Heart left ventricle (tissue), 16 donors: Measurements from ENCODE around the gene POMT1. TPM values are rescaled to one million over a fixed set of nuclear protein-coding genes. Genes with fewer than 3 reads are reported as not detected.
A peak's percentile ranks its signal among the peaks of the same experiment; 100 is the strongest.

Experiments
- ATAC-seq, 4 donors: fragments of 200-7000 bp; cut with Tn5 transposase; one replicate each; pipeline ENCODE4 v1.9.1; 2020 to 2022; ENCODE audit warnings: moderate library complexity in 4 of 4, mild to moderate bottlenecking in 3 of 4, moderate number of reproducible peaks in 1 of 4
- DNase-seq, 5 donors: peaks; one replicate each; pipeline ENCODE4 v3.0.0-alpha.2; 2020
- H3K27ac ChIP-seq, 12 donors: fragments of 200-600 bp; sonication (generic) in 4 of 12; one replicate each; pipeline versions ENCODE4 v1.5.0 to v1.8.0; 2016 to 2022; ENCODE audit warnings: mild to moderate bottlenecking in 2 of 12
- H3K27me3 ChIP-seq, 9 donors: fragments of 200-600 bp; sonication (generic) in 2 of 9; one replicate each; pipeline versions ENCODE4 v1.5.1 to v1.8.0; 2016 to 2022; ENCODE audit warnings: mild to moderate bottlenecking in 3 of 9
- H3K36me3 ChIP-seq, 9 donors: fragments of 200-600 bp; sonication (generic) in 2 of 9; one replicate each; pipeline versions ENCODE4 v1.5.0 to v1.8.0; 2018 to 2022; ENCODE audit warnings: mild to moderate bottlenecking in 2 of 9
- H3K4me1 ChIP-seq, 12 donors: fragments of 200-600 bp; sonication (generic) in 4 of 12; one replicate each; pipeline versions ENCODE4 v1.5.0 to v1.8.0; 2016 to 2022; ENCODE audit warnings: mild to moderate bottlenecking in 3 of 12
- H3K4me3 ChIP-seq, 12 donors: fragments of 200-600 bp; sonication (generic) in 4 of 12; one replicate each; pipeline versions ENCODE4 v1.5.0 to v1.8.0; 2017 to 2022; ENCODE audit warnings: mild to moderate bottlenecking in 9 of 12, moderate library complexity in 4 of 12
- H3K9me3 ChIP-seq, 12 donors: fragments of 200-600 bp; sonication (generic) in 4 of 12; one replicate each; pipeline versions ENCODE4 v1.5.0 to v1.8.0; 2016 to 2022; ENCODE audit warnings: mild to moderate bottlenecking in 1 of 12
- POLR2A ChIP-seq, 2 donors: fragments of 450-650 bp; IDR thresholded peaks; one replicate each; pipeline ENCODE4 v1.6.1; 2017; ENCODE audit warnings: antibody characterized with exemption in 2 of 2, mild to moderate bottlenecking in 2 of 2, moderate library complexity in 2 of 2
- WGBS, 4 donors: extraction: QIAGEN DNeasy Blood & Tissue Kit in 2 of 4; methylation state at CpG; one replicate each; pipeline versions ENCODE4 v1.1.5 to v1.1.7; 2013 to 2018; 5-methylcytosine and 5-hydroxymethylcytosine counted together
- intact Hi-C, 10 donors: fragments of 100-400 bp; cut with DNase I; formaldehyde crosslinking; loops; one replicate each; pipeline versions ENCODE4 v1.11.1 to v1.14.2; 2022
- polyA plus RNA-seq, 2 donors: library from polyadenylated mRNA; stranded (reverse); fragments of 200-250 nt; gene quantifications; one replicate each; pipeline ENCODE4 v1.2.3, GENCODE V29; 2013
- total RNA-seq, 9 donors: library from RNA; depleted of rRNA in 2 of 9; stranded (reverse); fragments of >200 nt in 2 of 9; fragmentation: NEBNext Ultra II Directional in 3 of 9; extraction: Animal tissue kit (Norgen Biotek cat#: 25700) in 3 of 9; gene quantifications; one replicate each; pipeline versions ENCODE4 v1.1.0 to v1.2.4, GENCODE V29; 2016 to 2023
- TF ChIP-seq, protein P1 (sequence below), 12 donors: fragments of 200-600 bp; sonication (generic) in 4 of 12; IDR thresholded peaks; one replicate each; pipeline versions ENCODE4 v1.5.0 to v1.8.0; 2018 to 2022; ENCODE audit warnings: antibody characterized with exemption in 12 of 12, mild to moderate bottlenecking in 5 of 12
- donor health status: ischemic (EF 13 %, LVEDD 7.1; RV severe dilation, severe dysfunction).
- donor health status: healthy with polysubstance abuse.
- donor health status: DM: no; HTN: yes; CAD: no.
- donor health status: DM: no; HTN: no; CAD: no.
- donor health status: ischemic (EF 25% LVEDD 6.9; RV normal size, moderate dysfunction).
- donor health status: ischemic (EF 25% LVEDD 5.7; RV mildly dilated, moderate dysfunction).
- donor health status: healthy.
- donor health status: DM: yes; HTN: yes; CAD: no.
- donor health status: ischemic (EF 35%, LVEDD 5.7; RV mildly dilated, moderate dysfunction).
- donor health status: nonischemic (EF 11% LVEDD 7.7; RV severe dilation, severe dysfunction).
- donor health status: DM: yes; HTN: yes; CAD: no.
- donor health status: PGD.
- donor health status: ischemic (EF 29% LVEDD 5.4; RV normal size, mild dysfunction).
- donor health status: nonischemic (EF 23%, LVEDD 6.1; RV moderate dilation, normal function).

The POMT1 gene
- total and polyA plus RNA-seq, 11 donors: 15.3 to 28.8 (median 20.3) TPM

DNA sequence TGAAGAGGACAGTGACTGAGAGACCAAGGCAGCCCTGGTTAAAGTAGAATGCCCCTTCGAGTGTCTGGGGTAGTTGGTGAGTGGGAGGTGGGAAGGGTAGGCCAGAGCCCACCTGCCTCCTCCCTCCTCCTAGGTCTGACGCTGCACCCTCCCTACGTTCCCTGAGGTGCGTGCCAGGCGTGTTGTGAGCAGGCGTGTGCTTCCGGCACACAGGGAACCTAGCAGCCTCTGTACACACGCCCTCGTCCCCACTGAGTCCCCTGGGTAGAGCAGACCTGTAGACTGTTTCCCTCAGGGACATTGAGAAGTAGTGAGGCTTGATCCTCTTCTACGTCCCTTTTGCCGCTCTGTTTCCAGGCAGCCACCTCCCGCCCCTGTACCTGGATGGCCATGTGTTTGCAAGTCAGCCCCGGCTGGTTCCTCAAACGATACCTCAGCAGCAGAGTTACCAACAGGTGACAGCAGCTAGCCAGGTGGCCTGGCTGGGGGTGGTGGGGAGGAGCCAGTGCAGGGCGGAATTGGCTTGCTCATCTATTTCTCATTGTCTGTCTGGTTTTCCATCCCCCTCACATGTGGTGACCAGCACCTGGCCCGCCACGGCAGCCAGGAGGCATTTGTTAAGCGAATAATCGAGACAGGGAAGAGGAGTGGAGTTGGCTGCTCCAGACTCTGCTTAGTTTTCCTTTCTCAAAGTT, 16.8 kb upstream of the POMT1 start:
- intact Hi-C loops: no loop called here
- H3K36me3 ChIP-seq: peaks cover 5 to 100% (median 96%) of the 10 kb centered on the region in 9 donors
- WGBS, 4 donors: 85 to 89% (median 87%) methylated on average over 18 to 19 of the region's 19 CpGs
- H3K27ac ChIP-seq: peak overlapping the region in 4 of 12 donors; percentile 78 to 92 (median 85)
- peaks cover 0 to 56% (median 28%) of the 10 kb centered on the region in 12 donors for H3K4me1 ChIP-seq
- no peaks in the 10 kb centered on the region for H3K9me3 ChIP-seq
- ATAC-seq: no peak
- no peak for DNase-seq
- TF ChIP-seq, protein P1, sequence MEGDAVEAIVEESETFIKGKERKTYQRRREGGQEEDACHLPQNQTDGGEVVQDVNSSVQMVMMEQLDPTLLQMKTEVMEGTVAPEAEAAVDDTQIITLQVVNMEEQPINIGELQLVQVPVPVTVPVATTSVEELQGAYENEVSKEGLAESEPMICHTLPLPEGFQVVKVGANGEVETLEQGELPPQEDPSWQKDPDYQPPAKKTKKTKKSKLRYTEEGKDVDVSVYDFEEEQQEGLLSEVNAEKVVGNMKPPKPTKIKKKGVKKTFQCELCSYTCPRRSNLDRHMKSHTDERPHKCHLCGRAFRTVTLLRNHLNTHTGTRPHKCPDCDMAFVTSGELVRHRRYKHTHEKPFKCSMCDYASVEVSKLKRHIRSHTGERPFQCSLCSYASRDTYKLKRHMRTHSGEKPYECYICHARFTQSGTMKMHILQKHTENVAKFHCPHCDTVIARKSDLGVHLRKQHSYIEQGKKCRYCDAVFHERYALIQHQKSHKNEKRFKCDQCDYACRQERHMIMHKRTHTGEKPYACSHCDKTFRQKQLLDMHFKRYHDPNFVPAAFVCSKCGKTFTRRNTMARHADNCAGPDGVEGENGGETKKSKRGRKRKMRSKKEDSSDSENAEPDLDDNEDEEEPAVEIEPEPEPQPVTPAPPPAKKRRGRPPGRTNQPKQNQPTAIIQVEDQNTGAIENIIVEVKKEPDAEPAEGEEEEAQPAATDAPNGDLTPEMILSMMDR (IDR thresholded peaks at IDR 0.05): no peak
- TF ChIP-seq POLR2A (IDR thresholded peaks at IDR 0.05): no peak
- no peak overlapping the region for H3K4me3 ChIP-seq
- no peaks in the 10 kb centered on the region for H3K27me3 ChIP-seq

DNA sequence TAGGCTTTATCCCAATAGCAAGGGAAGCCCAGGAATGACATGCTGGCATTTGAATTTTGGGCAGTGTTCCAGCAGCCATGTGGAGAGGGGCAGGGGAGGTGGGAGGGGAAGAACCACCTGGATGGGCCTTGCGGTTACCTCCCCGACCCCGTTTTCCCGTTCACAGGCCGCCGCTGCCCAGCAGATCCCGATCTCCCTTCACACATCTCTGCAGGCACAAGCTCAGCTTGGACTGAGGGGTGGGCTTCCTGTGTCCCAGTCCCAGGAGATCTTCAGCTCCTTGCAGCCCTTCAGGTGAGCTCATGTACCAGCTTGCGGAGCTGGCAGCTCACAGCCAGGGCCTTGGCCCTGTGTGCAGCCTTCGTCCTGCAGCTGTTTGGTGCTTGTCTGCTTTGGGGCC, 15.7 kb upstream of the POMT1 start:
- DNase-seq (no peak), ATAC-seq (no peak)
- TF ChIP-seq, protein P1 (IDR thresholded peaks at IDR 0.05): no peak
- no peak for TF ChIP-seq POLR2A (IDR thresholded peaks at IDR 0.05)
- peak overlapping the region in 2 of 12 donors; percentile 8 to 22 for H3K27ac ChIP-seq
- 74 to 81% (median 80%) methylated on average over 7 to 9 of the region's 9 CpGs for whole genome bisulfite sequencing, 4 donors
- peaks cover 7 to 100% (median 100%) of the 10 kb centered on the region in 9 donors for H3K36me3 ChIP-seq
- intact Hi-C loops: no loop called here
- no peaks in the 10 kb centered on the region for H3K27me3 ChIP-seq
- H3K4me3 ChIP-seq: no peak overlapping the region
- H3K4me1 ChIP-seq: peaks cover 0 to 48% (median 23%) of the 10 kb centered on the region in 12 donors
- no peaks in the 10 kb centered on the region for H3K9me3 ChIP-seq

DNA sequence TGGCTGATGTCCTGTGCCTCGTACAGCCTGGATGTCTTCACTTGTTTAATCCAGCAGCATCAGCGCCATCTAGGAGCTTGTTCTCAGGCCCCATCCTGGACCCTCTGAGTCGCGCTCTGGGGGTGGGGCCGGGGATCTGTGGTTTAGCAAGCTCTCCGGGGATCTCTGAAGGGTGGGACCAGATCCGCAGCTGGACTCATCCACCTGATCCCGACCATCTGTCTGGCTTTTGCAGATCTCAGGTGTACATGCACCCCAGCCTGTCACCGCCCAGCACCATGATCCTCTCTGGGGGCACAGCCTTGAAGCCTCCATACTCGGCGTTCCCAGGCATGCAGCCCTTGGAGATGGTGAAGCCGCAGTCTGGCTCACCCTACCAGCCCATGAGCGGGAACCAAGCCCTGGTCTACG, 15.1 kb upstream of the POMT1 start:
- 79 to 83% (median 82%) methylated on average over 13 to 14 of the region's 14 CpGs for WGBS, 4 donors
- intact Hi-C loops: no loop called here
- DNase-seq: peak in 1 of 5 donors; percentile 51
- no peaks in the 10 kb centered on the region for H3K27me3 ChIP-seq
- TF ChIP-seq, protein P1 (IDR thresholded peaks at IDR 0.05): no peak
- TF ChIP-seq POLR2A (IDR thresholded peaks at IDR 0.05): no peak
- no peaks in the 10 kb centered on the region for H3K9me3 ChIP-seq
- ATAC-seq: no peak
- H3K4me1 ChIP-seq: peaks cover 0 to 42% (median 17%) of the 10 kb centered on the region in 12 donors
- H3K27ac ChIP-seq: peak overlapping the region in 1 of 12 donors; percentile 22
- peaks cover 7 to 100% (median 100%) of the 10 kb centered on the region in 9 donors for H3K36me3 ChIP-seq
- H3K4me3 ChIP-seq: no peak overlapping the region

DNA sequence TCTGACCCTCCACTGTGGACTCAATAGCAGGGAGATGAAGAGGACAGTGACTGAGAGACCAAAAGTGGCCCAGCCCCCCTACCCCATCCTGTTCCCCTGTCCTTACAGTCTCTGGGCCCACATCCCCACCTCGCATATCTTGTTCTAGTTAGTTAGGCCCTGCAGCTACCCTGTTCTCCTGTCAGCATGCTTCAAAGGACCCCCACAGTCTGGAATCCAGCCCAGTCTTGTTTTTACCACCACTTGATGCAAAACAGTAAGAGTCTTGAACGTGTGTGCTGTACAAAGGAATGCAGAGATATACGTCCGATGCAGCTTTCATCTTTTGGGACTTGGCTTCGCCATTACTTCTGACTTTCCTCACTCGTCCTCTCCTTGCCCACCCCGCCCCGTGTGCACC, 12.2 kb upstream of the POMT1 start:
- no peak overlapping the region for H3K27ac ChIP-seq
- peaks cover 2 to 100% (median 100%) of the 10 kb centered on the region in 9 donors for H3K36me3 ChIP-seq
- intact Hi-C loops: no loop called here
- peaks cover 0 to 18% (median 1%) of the 10 kb centered on the region in 12 donors for H3K4me1 ChIP-seq
- TF ChIP-seq, protein P1 (IDR thresholded peaks at IDR 0.05): no peak
- TF ChIP-seq POLR2A (IDR thresholded peaks at IDR 0.05): no peak
- no peaks in the 10 kb centered on the region for H3K27me3 ChIP-seq
- 49 to 77% (median 62%) methylated on average over 8 of the region's 8 CpGs for WGBS, 4 donors
- no peak overlapping the region for H3K4me3 ChIP-seq
- DNase-seq (no peak), ATAC-seq (no peak)
- H3K9me3 ChIP-seq: no peaks in the 10 kb centered on the region
